GM18498 (cell line): ENCODE results near the gene DNAJB13.
A peak's percentile ranks its signal among the peaks of the same experiment; 100 is the strongest.
"Not testable (repeated sequence)": the region's sequence is repeated elsewhere in the genome, so short reads cannot be mapped to it uniquely, and the experiment has no call there.

ENCODE experiments used
- ATAC-seq: cut with Tn5 transposase; IDR thresholded peaks from one replicate; pipeline ENCODE4 v1.9.1; 2021; ENCODE audit warnings: mild to moderate bottlenecking, moderate library complexity; ENCODE audit not compliant: unreplicated experiment

The DNAJB13 gene, protein sequence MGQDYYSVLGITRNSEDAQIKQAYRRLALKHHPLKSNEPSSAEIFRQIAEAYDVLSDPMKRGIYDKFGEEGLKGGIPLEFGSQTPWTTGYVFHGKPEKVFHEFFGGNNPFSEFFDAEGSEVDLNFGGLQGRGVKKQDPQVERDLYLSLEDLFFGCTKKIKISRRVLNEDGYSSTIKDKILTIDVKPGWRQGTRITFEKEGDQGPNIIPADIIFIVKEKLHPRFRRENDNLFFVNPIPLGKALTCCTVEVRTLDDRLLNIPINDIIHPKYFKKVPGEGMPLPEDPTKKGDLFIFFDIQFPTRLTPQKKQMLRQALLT

DNA sequence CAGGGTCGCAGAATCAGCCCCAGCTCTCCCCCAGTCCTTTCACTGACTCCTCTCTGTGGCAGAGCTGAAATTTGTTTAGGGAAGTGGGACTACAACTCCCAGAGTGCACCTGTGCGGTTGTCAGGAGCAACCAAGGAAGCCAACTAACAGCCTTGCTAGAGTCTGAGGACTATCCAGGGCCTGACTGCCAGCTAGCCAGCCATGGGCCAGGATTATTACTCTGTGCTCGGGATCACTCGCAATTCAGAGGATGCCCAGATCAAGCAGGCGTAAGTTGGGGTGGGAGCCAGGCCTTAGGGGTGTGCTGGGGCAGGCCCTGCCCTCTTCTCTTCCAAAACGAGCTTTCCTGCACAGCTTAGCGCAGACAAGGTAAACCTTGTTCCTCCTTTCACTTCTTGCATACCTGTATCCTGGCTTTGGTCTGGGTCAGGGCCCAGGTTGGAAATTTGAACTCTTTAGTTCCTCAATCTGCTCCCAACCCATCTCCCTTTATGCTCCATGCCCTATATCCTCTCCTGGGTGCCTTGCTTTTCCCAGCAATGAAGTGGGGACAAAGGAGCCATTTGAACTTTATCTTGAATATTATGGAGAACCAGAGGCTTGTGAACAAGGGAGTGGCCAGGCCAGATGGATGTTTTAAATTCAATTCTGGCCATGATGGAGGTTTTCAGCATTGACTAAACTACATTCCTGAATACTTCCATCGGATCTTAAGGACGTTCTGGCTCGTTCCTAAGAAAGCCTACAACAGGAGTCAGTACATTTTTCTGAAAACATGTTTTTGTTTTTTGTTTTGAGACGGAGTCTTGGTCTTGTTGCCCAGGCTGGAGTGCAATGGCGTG is at the start of gene DNAJB13:
Gene DNAJB13, plus strand, starts transcription at position 158 of the 842 bp plus-strand sequence. Its CDS starts 44 bp downstream, at position 202.
- peak; percentile 74 for ATAC-seq

DNA sequence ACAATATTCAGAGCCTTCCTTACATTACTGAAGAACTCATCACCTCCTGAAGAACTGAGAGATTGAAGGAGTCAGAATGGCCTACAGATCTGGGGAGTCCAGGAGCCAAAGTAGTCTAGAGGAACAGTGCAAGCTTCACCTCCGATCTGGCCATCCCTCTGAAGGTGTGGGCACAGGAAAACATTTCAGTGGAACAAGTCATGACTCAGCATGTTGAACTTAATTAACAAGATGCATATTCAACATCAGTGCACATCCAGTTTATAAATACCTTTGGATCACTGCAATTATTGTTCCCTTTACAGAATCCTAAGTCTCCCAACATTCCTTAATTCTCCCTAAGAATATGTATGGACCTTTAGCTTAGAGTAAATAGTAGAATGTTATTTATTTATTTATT is 48.5 kb upstream of the DNAJB13 start:
- ATAC-seq: no peak

DNA sequence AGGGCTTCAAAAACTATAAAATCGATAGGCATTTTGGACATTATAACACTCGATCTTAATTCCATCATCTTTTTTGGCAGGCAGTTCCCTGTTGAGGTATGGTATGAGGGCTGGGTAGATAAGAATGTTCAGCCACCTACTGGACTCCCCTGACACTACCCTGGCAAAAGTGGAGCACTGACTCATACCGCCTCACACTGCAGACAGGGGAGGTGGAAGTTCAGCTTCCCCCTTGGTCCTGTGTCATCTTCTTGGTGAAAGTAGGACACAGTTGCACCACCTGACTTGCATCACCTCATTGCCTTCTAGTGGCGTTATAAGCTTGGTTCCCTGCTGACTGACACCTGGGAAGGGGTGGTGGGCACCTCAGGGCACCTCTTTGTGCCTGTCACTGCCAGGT is 43.6 kb upstream of the DNAJB13 start:
- ATAC-seq: no peak

DNA sequence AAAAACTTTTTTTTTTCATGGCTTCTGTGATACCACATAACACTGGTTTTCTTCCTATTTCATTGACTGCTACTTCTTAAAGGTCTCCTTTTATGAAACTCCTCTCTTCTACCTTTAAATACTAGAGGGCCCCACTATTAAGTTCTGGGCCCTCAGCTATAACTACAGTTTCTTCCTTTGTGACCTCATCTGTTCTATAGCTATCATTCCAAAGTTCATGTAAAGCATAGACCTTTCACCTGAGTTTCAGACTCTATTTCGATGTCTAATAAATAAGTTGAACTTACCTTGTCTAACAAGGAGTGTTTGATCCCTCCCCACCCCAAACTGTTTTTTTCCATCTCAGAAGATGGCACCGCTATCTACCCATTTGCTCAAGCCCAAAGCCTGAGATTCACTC is 38.8 kb upstream of the DNAJB13 start:
- ATAC-seq: no peak

DNA sequence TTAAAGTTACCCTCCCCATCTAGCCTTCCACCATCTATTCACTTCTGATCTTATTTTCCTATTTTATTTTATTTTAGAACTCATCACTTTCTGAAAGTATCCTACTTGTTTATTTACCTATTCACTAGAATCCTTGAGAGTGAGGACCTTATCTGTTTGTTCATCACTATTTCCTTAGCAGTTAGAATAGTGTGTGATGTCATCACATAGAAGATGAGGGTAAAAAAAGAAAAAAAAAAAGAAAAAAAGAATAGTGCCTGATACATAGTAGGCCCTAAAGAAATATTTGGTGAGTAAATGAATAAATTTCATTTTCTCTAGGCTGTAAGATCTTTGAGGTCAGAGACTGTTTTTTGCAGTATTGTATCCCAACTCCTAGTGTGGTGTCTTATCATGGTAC is 37.4 kb upstream of the DNAJB13 start:
- no peak for ATAC-seq

DNA sequence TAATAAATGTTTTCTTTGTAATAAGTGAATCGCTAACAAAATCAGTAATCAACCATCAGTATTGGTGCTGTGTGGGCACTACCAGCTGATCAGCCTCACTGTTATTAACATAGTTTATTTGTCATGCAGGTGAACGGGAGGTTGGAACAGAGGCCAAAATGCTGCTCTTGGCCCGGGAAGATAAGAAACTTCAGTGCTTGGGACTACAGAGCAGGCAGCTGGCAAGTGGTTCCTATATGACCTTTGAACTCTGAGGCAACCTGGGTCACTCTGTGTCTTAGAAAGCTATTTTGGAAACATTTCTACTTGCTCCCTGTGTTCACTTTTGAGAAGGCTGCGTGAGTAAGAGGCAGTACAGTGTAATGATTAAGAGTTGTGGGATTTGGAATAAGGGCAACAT is 36.5 kb upstream of the DNAJB13 start:
- no peak for ATAC-seq

DNA sequence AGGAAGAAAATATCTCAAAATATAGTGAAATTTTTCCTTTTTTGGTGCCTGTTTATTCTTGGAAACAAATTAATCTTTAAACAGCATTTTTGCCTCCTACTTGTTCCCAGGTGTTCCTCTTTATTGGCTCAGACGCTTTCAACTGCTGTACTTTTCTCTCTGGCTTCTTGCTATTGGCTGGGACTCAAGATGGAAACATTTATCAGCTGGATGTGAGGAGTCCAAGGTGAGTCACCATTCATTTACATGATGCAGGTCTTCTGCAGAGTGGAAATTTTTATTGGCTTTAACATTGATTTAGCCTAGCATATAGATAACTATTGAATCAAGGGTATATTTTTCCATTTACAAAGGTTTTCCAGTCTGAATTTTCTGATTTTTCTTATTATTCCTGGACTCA is 34.4 kb upstream of the DNAJB13 start:
- no peak for ATAC-seq

DNA sequence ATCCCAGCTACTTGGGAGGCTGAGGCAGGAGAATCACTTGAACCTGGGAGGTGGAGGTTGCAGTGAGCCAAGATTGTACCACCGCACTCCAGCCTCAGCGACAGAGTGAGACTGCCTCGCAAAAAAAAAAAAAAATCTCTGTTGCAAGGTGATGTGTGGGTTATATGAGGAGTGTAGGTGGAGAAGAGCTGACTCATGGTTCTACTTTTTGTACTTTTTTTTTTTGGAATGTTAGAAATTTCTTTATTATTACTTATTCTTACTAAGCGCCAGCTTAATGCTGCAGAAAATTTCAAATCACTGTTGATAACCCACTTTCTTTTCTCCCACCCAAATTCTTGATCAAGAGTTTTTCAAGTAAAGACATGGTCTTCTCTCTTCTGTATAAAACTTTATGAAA is 29.6 kb upstream of the DNAJB13 start:
- no peak for ATAC-seq

DNA sequence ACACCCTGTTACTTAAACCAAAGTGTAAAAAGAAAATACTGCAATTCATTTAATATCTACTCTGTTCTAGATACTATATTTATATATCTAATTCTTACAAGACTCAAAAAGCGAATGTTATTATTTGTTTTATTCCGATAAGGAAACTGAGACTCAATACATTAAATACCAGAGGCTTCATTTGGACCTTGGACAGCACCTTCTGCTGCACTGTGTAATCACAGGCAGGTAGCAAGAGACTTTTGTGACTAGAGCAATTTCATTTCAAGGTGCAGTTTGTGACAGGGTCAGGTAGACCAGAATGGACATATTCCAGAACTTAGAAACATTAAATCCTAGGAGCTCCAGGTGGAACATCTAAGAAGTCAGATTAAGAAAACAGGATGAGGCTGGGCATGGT is 21.4 kb upstream of the DNAJB13 start:
- ATAC-seq: no peak

DNA sequence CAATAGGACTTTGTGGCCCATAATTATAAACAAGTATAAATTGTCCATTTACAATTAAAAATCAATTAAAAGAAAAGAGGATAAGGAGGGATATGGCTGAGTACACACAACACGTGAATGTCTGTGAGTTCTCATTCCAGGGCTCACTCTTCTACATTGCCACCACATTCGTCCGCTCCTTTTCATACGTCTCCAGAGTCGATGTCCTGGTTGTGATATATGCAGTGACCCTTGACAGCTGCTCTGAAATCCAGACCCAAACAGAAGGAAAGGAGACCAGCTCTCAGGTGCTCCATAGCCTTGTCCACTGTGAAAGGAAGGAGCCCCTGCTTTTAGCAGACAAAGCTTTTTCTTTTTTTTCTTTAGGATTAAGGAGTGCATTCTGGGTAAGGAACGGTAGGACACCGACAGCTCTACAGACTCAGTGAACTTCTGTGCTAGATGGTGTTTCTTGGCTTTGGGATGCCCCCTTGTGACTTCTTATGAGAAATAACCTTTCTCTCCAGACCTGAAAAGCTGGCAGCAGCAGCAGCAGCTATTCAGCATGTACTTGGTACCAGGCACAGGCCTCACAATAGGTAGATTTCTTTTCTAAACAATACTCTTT is 19.7 kb upstream of the DNAJB13 start:
- no peak for ATAC-seq

DNA sequence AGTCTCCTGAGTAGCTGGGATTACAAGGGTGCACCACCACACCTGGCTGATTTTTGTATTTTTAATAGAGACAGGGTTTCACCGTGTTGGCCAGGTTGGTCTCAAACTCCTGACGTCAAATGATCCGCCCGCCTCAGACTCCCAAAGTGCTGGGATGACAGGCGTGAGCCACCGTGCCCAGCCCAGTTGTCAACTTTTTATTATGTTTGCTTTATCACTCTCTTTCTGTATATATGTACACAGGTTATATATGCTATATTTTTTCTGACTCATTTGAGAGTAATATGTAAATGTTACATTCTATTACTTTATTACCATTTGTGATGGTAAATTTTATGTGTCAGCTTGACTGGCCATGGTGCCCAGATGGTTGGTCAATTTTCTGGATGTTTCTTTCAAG is 18.9 kb upstream of the DNAJB13 start:
- no peak for ATAC-seq

DNA sequence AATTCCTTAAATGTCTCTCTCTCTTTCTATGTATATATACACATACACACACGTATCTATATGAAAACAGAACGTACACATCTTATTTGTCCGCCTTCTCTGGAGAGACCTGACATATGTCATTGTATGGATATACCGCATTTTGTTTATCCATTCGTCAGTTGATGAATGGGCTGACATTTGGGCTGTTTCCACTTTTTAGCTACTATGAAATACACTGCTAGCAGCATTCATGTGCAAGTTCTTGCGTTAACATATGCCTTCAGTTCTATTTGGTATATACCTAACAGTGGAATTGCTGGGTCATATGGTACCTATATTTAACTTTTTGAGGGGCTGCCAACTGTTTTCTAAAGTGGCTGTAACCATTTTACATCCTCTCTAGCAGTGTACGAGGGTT is 18.0 kb upstream of the DNAJB13 start:
- no peak for ATAC-seq

DNA sequence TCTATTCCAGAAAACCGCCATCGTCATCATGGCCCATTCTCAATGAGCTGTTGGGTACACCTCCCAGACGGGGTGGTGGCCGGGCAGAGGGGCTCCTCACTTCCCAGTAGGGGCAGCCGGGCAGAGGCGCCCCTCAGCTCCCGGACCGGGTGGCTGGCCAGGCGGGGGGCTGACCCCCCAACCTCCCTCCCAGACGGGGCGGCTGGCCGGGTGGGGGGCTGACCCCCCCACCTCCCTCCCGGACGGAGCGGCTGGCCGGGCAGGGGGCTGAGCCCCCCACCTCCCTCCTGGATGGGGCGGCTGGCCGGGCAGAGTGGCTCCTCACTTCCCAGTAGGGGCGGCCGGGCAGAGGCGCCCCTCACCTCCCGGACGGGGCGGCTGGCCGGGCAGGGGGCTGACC is 14.8 kb upstream of the DNAJB13 start:
- ATAC-seq: not testable (repeated sequence)

DNA sequence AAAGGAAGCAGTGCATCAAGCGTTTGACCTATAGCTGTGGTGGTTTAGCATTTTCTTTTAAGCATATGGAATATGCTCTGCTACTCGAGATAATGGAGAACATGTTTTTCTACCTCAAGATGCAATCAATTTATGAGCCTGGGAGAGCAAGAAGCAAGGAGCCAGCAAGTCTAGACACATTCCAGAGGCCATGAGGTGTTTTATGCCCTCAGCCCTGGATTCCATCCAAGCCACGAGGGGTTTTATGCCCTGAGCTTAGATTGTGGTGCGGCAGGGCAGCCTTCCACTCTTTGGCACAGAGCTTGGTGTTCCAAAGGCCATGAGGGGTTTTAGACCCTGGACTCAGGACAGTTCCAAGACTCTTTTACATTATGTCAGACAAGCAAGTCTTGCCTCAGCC is 11.7 kb upstream of the DNAJB13 start:
- ATAC-seq: no peak

DNA sequence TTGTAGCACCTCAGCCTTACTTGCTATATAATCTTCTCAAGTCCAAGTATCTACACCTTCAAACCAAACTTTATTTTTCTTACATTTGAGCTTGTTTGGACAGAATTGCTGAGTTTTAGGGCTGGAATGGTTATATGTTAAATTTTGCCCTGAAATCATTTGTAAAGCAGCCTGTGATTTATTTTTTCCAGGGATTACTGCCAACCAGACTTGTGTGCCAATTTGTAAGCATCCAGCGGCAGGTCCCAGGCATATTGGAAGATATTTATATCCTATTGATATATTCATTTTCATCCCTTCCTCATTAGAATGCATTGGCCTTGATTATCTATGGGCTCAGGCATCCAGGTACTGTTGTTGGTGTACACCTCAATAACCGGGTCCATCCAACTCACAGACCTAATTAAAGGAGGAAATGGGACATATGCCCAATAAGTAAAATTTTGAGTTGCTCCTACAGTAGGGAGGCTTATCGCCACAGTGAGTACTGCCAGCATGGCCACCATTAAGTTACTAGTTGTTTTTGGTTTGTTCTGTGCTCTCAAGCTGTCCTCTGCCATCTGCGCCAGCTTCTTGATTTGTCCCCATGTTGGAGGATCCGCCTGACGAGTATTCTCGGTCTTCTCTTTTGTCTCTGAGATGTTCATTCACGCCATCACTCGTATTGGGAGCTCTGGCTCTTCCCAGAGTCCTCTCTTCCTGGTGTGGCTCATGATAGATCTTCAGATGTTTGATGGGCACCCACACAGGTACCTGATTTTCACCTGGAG is 9.8 kb upstream of the DNAJB13 start:
- ATAC-seq: no peak

DNA sequence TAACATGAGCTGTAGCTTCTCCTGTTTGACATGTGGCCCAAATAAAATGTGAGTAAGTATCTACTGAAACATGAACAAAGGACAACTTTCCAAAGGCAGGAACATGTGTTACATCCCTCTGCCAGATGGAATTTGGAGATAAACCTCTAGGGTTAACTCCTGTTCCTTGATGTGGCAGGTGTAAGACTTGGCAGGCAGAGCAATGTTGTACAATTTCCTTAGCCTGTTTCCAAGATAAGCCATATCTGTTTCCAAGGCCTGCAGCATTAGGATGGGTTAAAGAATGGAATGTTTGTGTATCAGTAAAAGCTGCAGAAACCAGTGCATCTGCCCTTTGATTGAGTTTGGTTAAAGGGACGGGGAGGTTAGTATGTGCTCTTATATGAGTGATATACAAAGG is 8.8 kb upstream of the DNAJB13 start:
- ATAC-seq: no peak

DNA sequence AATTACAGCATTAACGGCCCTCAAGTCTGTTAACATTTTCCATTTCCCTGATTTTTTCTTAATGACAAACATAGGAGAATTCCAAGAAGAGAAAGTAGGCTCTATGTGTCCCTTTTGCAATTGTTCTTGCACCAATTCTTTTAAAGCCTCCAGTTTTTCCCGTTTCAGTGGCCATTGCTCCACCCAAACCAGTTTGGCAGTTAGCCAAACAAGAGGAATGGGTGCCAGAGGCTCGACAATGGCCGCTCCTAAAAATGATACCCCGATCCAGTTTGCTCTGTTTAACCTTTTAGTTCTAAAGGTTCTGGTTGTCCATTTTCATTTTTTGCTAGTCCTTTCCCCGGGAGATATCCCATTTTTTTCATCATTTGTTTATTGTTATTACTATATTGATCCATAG is 6.7 kb upstream of the DNAJB13 start:
- no peak for ATAC-seq

DNA sequence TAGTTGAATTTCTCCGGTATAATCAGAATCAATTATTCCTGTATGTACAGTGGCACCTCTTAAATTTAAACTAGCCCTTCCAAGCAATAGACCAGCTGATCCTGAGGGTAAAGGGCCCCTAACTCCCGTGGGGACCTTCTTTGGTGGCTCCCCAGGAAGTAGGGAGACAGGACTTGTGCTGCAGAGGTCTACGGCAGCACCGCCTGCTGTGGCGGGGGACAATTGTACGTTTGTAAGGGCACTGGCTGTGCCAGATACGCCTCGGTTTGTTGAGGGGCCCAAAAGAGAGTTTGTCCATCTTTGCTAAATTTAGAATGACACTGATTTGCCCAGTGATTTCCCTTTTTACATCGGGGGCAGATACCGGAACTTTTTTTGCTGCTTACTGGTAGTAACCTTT is 5.9 kb upstream of the DNAJB13 start:
- no peak for ATAC-seq

DNA sequence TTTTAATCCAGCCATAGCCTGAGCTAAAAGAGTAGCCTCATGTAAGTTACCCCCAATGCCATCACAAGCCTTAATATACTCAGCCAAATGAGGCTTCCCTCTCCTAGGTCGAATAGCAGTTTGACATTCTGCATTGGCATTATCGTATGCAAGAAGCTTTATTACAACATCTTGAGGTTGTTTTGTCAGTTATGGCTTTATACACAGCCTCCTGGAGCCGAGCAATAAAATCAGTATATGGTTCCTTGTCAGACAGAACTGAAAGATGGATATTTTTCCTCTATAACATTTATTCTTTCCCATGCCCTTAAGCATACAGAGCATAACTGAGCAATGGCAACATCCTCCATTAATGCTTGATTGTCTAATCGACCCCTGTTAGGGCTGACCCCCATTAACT is 5.4 kb upstream of the DNAJB13 start:
- no peak for ATAC-seq

DNA sequence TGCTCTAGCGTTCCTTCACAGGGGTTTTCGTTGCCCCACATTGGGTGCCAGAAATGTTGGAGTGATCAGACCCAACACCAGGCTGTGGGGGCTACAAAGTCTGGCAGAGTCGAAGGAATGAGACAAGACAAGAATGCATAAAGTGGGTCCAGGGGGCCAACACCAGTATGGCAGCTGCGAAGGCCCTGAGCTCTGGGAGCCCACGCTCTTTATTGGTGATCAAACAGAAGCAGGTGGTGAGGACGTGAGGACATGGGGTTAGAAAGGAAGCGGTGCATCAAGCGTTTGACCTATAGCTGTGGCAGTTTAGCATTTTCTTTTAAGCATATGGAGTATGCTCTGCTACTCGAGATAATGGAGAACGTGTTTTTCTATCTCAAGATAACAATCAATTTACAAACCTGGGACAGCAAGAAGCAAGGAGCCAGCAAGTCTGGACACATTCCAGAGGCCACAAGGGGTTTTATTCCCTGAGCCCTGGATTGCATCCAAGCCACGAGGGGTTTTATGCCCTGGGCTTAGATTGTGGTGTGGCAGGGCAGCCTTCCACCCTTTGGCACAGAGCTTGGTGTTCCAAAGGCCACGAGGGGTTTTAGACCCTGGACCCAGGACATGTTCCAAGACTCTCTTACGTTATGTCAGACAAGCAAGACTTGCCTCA is 3.9 kb upstream of the DNAJB13 start:
- ATAC-seq: no peak

DNA sequence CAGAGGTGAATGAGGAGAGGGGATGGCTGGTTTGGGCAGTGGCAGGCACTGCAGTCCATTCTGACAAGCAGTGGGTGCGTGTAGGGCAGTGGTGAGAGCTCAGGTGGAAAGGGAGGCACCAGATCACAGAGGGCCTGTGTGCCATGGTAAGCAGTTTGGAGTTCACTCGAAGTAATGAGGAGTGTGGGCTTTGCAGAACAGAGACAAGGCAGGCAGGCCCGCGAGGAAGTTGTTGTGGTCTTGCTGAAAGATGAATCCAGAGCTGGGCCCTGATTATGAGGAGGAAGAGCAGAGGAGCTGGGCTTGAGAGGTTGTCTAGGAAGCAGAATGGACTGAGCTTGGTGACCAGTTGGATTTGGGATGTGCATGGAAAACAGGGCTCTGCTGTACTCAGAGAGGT is 1.6 kb upstream of the DNAJB13 start:
- no peak for ATAC-seq
